ENCODE results near the gene SUGCT.

DNA sequence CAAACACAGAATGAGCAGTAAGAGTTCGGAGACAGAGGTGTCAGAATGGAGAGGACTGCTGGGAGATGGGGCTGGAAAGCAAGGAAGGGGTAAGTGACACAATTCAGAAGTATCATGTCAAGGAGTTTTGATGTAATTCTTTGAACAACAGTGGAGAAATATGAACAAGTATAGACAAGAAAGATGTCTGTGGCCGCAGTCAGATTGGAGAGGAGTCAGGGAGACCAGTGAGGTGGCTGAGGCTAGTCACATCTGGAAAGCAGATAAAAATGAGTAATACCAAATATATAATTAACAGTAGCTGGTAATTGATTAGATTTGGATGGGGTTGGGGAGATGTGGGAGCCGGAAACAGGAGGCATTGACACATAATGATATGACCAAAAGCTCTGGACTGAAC lies 540.9 kb downstream of the SUGCT start:
- no peak for TF ChIP-seq CTCF (IDR thresholded peaks at IDR 0.05)
- TF ChIP-seq POLR2A (IDR thresholded peaks at IDR 0.05), result no peak
